ENCODE measurements around the gene RBMS1.

DNA sequence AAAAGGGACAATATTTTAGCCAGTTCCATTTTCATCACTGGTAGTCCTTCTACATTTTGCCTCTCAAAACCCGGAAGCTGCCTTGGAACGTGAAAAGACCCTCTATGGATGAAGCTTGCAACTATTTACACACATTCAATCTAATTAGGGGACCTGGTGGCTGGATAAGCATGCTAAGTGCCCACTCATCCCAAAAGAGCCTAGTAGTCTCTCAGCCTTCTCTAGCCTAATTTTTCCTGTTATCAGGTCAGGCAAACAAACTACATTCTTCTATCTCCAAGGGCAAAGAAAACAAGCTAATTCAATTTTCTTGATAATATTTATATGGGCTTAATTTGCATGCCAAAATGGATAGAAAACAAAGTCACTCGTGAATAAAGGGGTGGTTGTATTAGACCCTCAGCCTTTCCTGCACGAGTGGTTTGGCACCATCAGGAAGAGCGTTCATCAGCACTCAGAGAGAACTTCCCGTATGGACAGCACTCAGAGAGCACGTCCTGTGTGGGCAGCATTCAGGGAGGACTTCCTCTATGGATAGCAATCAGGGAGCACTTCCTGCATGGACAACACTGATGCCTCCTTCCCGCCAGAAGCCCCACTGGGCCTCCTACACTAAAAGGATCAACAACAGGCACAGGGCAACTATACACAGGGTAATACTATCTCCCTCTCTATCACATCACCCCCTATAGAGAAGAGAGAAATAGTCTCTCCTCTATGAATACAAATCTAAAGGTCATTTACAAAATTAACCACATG is 122.2 kb downstream of the RBMS1 start:
- TF ChIP-seq, protein P1, sequence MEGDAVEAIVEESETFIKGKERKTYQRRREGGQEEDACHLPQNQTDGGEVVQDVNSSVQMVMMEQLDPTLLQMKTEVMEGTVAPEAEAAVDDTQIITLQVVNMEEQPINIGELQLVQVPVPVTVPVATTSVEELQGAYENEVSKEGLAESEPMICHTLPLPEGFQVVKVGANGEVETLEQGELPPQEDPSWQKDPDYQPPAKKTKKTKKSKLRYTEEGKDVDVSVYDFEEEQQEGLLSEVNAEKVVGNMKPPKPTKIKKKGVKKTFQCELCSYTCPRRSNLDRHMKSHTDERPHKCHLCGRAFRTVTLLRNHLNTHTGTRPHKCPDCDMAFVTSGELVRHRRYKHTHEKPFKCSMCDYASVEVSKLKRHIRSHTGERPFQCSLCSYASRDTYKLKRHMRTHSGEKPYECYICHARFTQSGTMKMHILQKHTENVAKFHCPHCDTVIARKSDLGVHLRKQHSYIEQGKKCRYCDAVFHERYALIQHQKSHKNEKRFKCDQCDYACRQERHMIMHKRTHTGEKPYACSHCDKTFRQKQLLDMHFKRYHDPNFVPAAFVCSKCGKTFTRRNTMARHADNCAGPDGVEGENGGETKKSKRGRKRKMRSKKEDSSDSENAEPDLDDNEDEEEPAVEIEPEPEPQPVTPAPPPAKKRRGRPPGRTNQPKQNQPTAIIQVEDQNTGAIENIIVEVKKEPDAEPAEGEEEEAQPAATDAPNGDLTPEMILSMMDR (IDR thresholded peaks at IDR 0.05): no peak
- no peak for TF ChIP-seq EZH2 (IDR thresholded peaks at IDR 0.05; ENCODE audit: borderline replicate concordance, insufficient read depth, low read depth, low read length, poor library complexity, severe bottlenecking)
